ENCODE measurements around the gene RESF1. TPM values are rescaled to one million over a fixed set of nuclear protein-coding genes. Genes with fewer than 3 reads are reported as not detected.

The RESF1 gene
- total RNA-seq, 1 experiment from 2014 or later: 172 TPM

- no peaks in the 10 kb centered on the region for H3K27me3 Mint-ChIP-seq (ENCODE audit: low read depth)
- no peak overlapping the region for H3K4me3 Mint-ChIP-seq
Measured at GRCh38 chr12:31951939-31952338, 7.3 kb upstream of the RESF1 start.

More at GRCh38 chr12:31951939-31952338, 7.3 kb upstream of the RESF1 start:
- Histone ChIP-seq H3K79me1 (ENCODE audit: insufficient read depth, low read depth, low read length, poor library complexity, severe bottlenecking) (no peaks in the 10 kb centered on the region), H2AFZ (ENCODE audit: low read length) (no peak overlapping the region), H3K23ac (ENCODE audit: insufficient read length, low read depth, low read length) (no peak overlapping the region), H2BK12ac (ENCODE audit: insufficient read length, low read depth, low read length) (no peak overlapping the region), H2BK5ac (ENCODE audit: insufficient read length, low read length) (no peak overlapping the region), H4K91ac (ENCODE audit: insufficient read length, low read depth, low read length) (no peak overlapping the region), H3K9me3 (ENCODE audit: control insufficient read depth, low read depth, low read length) (no peaks in the 10 kb centered on the region), H3K9ac (ENCODE audit: extremely low read depth, insufficient read length, low read length) (no peak overlapping the region), H2BK15ac (ENCODE audit: low read depth, low read length) (no peak overlapping the region), H3K27me3 (ENCODE audit: insufficient read depth, low read length) (no peaks in the 10 kb centered on the region; the same call in 1 of the 2 replicates), H2AK5ac (ENCODE audit: insufficient read length, low read length) (no peak overlapping the region), H2BK20ac (ENCODE audit: low read depth, low read length, poor library complexity, severe bottlenecking) (no peak overlapping the region), H3K18ac (ENCODE audit: insufficient read length, low read depth, low read length) (no peak overlapping the region), H3K4ac (ENCODE audit: low read depth, low read length) (no peak overlapping the region), H3K14ac (ENCODE audit: insufficient read depth, low read length) (no peak overlapping the region), H3K23me2 (ENCODE audit: insufficient read length, low read depth, low read length, poor library complexity, severe bottlenecking) (no peaks in the 10 kb centered on the region), H3K4me1 (ENCODE audit: insufficient read depth, low read length) (no peaks in the 10 kb centered on the region; the same call in 1 of the 2 replicates), H3T11ph (ENCODE audit: low read length) (no peak overlapping the region), H3K56ac (ENCODE audit: insufficient read length, low read depth, low read length) (no peak overlapping the region), H3K79me2 (ENCODE audit: insufficient read depth, low read length) (no peaks in the 10 kb centered on the region), H2BK120ac (ENCODE audit: low read depth, low read length, poor library complexity, severe bottlenecking) (no peak overlapping the region), H4K8ac (replicated peaks; ENCODE audit: insufficient read length, low read depth, low read length) (no peak overlapping the region), H3K27ac (ENCODE audit: insufficient read length, low read depth, low read length) (no peak overlapping the region), H3K4me2 (ENCODE audit: insufficient read depth, insufficient read length, low read length) (no peak overlapping the region), H4K20me1 (ENCODE audit: control insufficient read depth, insufficient read depth, insufficient read length) (no peaks in the 10 kb centered on the region), H4K5ac (ENCODE audit: insufficient read length, low read depth, low read length) (no peak overlapping the region)
- TF ChIP-seq CTCF (conservative IDR thresholded peaks at IDR 0.05): no peak
- WGBS (ENCODE audit: extremely low coverage, insufficient read length, low lambda C conversion rate): no CpG with 5 or more reads among the region's 2 CpGs
- peaks cover 24 to 30% of the 10 kb centered on the region in 2 experiments for H3K9me3 Mint-ChIP-seq
- H3K36me3 Mint-ChIP-seq (ENCODE audit: insufficient read depth in 1 of 3, low read depth in 3 of 3): peaks cover 23 to 32% (median 25%) of the 10 kb centered on the region in 3 experiments
- no peak overlapping the region for H3K27ac Mint-ChIP-seq
- peaks cover 3 to 17% of the 10 kb centered on the region in 2 experiments for H3K4me1 Mint-ChIP-seq
- DNase-seq: no peak
